ENCODE data around the gene IGF1R.
"Not testable (repeated sequence)": the region's sequence is repeated elsewhere in the genome, so short reads cannot be mapped to it uniquely, and the experiment has no call there.

The IGF1R gene

DNA sequence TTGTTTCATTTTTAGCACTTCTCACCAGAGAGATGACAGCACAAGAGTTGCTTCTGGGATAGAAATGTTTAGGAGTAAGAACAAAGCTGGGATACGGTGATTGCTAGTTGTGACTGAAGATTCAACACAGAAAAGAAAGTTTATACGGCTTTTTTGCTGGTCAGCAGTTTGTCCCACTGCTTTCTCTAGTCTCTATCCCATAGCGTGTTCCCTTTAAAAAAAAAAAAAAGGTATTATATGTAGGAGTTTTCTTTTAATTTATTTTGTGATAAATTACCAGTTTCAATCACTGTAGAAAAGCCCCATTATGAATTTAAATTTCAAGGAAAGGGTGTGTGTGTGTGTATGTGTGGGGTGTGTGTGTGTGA, 311.3 kb downstream of the IGF1R start:
- POLR2A ChIA-PET, result no interaction called here
- DNase-seq (ENCODE audit: extremely low spot score), result no peak
- CTCF ChIA-PET, result no interaction called here
- TF ChIP-seq, protein P1, sequence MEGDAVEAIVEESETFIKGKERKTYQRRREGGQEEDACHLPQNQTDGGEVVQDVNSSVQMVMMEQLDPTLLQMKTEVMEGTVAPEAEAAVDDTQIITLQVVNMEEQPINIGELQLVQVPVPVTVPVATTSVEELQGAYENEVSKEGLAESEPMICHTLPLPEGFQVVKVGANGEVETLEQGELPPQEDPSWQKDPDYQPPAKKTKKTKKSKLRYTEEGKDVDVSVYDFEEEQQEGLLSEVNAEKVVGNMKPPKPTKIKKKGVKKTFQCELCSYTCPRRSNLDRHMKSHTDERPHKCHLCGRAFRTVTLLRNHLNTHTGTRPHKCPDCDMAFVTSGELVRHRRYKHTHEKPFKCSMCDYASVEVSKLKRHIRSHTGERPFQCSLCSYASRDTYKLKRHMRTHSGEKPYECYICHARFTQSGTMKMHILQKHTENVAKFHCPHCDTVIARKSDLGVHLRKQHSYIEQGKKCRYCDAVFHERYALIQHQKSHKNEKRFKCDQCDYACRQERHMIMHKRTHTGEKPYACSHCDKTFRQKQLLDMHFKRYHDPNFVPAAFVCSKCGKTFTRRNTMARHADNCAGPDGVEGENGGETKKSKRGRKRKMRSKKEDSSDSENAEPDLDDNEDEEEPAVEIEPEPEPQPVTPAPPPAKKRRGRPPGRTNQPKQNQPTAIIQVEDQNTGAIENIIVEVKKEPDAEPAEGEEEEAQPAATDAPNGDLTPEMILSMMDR (IDR thresholded peaks at IDR 0.05; ENCODE audit: control extremely low read depth, extremely low read depth, low read depth, missing control alignments), result no peak

DNA sequence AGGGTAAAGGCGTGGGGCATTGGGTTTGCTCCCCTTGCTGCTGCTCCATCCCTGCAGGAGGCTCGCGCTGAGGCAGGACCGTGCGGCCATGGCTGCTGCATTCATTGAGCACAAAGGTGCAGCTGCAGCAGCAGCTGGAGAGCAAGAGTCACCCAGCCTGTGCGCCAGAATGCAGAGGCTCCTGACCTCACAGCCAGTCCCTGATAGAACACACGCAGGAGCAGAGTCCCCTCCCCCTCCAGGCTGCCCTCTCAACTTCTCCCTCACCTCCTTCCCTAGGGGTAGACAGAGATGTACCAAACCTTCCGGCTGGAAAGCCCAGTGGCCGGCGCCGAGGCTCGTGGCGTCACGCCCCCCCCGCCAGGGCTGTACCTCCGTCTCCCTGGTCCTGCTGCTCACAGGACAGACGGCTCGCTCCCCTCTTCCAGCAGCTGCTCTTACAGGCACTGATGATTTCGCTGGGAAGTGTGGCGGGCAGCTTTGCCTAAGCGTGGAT, 312.3 kb downstream of the IGF1R start:
- ChIA-PET CTCF (interaction anchor here (1.6 kb wide), 1 partner anchor 78 kb away, joined by 4 read pairs; no protein-coding TSS in a partner anchor), POLR2A (no interaction called here)
- TF ChIP-seq, protein P1 (IDR thresholded peaks at IDR 0.05; ENCODE audit: control extremely low read depth, extremely low read depth, low read depth, missing control alignments), result no peak
- no peak for DNase-seq (ENCODE audit: extremely low spot score)

DNA sequence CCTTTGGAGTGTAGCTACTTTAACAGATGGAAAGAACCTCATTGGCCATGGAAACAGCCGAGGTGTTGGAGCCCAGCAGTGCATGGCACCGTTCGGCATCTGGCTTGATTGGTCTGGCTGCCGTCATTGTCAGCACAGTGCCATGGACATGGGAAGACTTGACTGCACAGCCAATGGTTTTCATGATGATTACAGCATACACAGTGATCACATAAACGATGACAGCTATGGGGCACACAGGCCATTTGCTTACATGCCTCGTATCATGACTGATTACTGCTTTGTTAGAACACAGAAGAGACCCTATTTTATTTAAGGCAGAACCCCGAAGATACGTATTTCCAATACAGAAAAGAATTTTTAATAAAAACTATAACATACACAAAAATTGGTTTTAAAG, 315.1 kb downstream of the IGF1R start:
- ChIA-PET CTCF (no interaction called here), POLR2A (no interaction called here)
- no peak for DNase-seq (ENCODE audit: extremely low spot score)
- TF ChIP-seq, protein P1 (IDR thresholded peaks at IDR 0.05; ENCODE audit: control extremely low read depth, extremely low read depth, low read depth, missing control alignments), result no peak

DNA sequence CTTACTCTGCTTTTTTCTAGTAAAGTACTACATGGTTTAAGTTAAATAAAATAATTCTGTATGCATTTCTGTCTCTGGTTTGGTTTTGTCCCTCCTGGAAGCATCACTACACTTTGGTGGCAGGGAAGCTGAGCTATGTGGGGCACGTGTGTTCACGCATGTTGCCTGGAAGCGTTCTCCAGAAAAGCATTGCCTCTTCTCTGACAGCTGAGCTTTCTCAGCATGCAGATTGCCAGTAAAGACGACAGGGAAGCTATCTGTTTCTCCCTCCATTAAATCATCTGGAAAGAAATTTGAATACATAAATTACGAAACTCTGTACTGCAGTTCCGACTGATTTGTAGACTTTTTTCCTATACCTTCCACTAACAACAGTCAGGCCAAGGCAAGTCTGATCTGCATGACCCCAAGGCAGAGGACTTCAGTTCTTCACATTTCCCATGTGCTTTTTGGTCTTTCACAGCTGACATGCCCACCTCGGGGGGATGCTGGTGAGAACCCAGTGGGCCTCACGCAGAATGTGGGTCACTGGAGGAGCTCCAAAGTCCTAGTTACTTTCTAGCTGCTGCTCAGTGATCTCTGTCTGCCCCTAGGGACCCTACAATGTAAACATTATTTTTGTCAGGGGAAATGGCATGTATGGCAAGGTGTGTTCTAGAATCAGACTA, 316.3 kb downstream of the IGF1R start:
- no peak for DNase-seq (ENCODE audit: extremely low spot score)
- CTCF ChIA-PET, result no interaction called here
- POLR2A ChIA-PET, result no interaction called here
- TF ChIP-seq, protein P1 (IDR thresholded peaks at IDR 0.05; ENCODE audit: control extremely low read depth, extremely low read depth, low read depth, missing control alignments), result no peak

DNA sequence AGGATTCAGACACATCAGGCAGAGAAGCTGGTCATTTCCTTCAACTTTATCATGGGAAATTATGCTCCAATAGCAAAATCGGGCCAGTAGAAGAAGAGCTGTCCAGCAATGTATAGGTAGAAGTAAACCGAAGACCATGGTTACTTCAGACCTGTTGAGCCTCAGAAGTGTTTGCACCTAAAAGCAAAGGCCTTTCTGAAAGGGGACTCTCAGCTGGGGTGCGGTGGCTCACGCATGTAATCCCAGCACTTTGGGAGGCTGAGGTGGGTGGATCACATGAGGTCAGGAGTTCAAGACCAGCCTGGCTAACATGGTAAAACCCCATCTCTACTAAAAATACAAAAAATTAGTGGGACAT, 316.8 kb downstream of the IGF1R start:
- POLR2A ChIA-PET; DNase-seq (ENCODE audit: extremely low spot score); CTCF ChIA-PET: not testable (repeated sequence)

DNA sequence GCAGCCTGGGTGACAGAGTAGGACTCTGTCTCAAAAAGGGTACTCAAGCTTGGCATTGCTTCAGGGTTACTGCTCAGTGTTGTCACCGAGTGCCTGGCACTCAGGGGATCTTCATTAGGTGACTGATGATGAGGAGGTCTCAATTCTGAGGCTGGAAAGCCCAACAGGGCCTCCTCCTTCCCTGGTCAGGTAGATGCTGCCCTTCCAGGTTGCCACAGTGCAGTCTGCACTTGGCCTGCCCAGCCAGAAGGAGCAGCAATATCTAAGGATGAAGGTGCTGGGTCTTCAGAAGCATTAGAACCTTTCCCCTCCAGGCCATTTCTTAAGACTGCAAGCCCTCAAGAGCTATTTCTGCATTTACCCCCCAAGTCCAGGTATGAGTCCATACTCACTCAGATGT, 317.3 kb downstream of the IGF1R start:
- ChIA-PET CTCF (no interaction called here), POLR2A (no interaction called here)
- TF ChIP-seq, protein P1 (IDR thresholded peaks at IDR 0.05; ENCODE audit: control extremely low read depth, extremely low read depth, low read depth, missing control alignments), result no peak
- DNase-seq (ENCODE audit: extremely low spot score), result no peak

DNA sequence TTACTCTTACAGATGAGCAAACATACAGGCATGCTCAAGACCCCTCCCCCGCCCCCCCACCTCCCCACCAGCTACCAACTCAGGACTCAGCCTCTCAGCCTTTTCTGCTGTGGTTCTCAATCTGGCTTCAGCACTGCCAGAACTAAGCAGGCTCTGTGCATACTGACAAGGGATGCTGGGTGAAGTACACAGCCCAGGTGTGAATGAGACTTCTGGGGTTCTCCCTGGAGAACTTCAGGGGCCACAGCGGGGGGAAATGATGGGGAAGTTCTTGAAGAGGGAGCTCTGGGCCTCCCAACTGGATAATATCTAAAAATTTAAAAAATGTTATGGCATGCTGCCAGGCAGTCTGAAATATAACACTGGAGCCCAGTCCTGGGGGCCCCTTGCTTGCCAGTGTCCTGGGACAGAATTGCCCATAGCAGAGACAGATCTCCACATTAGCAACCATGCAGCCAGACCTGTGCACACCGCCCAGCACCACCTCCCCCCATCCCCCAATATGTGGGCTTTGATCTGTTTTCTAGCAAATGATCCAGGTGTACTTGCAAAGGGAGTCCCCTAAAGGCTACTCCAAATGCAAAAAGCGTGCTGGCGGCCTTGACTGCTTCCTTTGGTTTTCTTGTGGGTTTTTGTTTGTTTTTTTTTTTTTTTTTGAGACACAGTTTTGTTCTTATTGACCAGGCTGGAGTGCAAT, 317.9 kb downstream of the IGF1R start:
- TF ChIP-seq, protein P1 (IDR thresholded peaks at IDR 0.05; ENCODE audit: control extremely low read depth, extremely low read depth, low read depth, missing control alignments), result no peak
- no peak for DNase-seq (ENCODE audit: extremely low spot score)
- ChIA-PET POLR2A (no interaction called here), CTCF (no interaction called here)

Data from GM10248 (cell line).